Left hindlimb (tissue), 1 donor: ENCODE data around the gene AHDC1.
"Not testable (repeated sequence)": the region's sequence is repeated elsewhere in the genome, so short reads cannot be mapped to it uniquely, and the experiment has no call there.

Source experiments
- DNase-seq: peaks from one replicate; pipeline ENCODE4 v3.0.0-alpha.2; 2018

Gene AHDC1

DNA sequence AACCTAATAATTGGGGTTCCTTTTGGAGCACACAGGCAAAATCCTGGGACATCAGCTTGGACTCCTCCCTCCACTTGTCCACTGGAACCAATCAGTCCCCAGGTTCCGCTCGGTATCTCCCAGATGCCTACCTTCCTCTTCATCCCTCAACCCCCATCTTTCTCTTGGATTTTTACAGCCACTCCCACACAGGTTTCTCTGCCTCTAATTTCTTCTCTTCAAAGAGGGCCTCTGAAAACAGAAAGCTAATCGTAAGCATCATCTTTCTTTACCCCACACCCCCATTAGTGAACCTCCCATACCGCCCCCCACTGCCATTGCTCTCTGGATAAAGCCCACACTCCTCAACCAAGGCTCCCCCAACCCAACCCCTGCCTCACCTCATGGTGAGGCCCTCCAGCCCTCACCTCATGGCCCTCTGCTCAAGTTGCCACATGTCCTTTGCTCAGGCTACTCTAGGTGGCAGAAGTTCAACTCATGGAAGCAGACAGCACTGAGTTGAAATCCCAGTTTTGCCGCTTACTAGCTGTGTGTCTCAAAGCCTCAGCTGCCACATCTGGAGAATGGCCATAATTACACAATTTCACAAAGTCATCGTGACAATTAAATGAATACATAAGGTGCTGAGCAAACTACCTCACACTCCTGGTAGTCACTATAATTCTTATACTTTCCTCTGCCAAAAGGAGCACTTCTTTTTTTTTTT, 95.8 kb downstream of the AHDC1 start:
- DNase-seq = no peak

DNA sequence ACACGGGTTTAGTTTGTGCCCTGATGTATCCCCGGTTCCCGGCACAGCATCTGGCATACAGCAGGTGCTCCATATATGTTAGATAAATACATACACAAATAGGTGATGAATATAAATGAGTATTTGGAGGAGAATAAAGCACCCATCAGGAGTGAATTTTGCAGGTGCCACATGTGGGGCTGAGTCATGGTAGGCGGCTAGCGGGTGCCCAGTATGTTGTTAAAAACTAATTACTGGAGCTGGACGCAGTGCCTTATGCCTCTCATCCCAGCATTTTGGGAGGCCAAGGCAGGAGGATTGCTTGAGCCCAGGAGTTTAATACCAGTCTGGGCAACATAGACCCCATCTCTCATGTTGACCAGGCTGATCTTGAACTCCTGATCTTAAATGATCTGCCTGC, 97.2 kb downstream of the AHDC1 start:
- DNase-seq = no peak

DNA sequence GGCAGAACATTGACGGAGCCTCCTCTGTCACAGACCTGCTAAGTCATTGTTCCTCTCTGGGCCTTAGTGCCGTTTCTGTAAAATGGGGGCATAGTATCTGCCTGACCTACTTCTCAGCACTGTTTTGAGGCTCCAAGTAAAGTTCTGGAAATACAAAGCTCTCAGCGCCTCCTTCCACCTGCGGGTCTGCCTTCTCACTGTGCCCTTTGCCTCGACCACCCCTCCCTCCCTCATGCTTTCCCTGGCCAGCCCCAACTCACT, 98.6 kb downstream of the AHDC1 start:
- DNase-seq = no peak

DNA sequence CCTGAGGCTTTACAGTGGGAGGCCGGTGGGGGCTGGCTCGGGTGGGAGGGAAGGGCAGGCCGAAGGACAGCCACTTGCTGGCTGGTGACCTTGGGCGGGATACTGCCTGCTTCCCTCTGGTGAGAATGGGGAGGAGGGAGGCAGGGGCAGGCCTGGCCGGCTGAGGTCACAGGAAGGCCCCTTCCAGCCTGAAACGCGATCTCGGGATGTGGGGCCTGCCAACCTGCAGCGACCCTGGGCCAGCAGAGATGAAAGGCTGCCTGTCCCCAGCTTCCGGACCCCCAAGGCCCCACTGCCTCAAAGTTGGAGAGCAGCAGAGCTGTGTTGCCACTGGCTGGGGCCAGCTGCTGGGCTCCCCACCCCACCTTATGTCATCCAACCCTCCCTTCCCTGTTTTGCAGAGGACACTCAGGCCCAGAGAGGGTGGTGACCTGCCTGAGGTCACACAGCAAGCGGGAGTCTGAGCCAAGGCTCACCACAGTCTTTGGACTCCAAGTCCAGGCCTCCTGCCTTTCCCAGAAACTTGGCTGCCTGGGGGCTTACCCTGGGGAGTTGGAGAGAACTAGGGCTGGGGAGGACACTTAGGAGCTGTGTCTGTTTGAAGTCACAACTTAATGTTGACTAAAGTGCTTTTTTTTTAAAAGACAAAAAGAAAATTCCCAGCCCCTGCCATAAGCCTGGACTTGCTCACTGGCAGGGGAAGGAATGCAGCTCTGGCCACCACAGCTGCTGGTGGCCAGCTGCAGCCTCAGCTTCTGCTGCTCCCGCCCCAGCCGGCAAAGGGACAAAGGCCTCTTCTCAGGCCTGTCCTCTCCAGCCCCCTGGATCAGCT, 99.1 kb downstream of the AHDC1 start:
- peak; percentile 94 for DNase-seq

DNA sequence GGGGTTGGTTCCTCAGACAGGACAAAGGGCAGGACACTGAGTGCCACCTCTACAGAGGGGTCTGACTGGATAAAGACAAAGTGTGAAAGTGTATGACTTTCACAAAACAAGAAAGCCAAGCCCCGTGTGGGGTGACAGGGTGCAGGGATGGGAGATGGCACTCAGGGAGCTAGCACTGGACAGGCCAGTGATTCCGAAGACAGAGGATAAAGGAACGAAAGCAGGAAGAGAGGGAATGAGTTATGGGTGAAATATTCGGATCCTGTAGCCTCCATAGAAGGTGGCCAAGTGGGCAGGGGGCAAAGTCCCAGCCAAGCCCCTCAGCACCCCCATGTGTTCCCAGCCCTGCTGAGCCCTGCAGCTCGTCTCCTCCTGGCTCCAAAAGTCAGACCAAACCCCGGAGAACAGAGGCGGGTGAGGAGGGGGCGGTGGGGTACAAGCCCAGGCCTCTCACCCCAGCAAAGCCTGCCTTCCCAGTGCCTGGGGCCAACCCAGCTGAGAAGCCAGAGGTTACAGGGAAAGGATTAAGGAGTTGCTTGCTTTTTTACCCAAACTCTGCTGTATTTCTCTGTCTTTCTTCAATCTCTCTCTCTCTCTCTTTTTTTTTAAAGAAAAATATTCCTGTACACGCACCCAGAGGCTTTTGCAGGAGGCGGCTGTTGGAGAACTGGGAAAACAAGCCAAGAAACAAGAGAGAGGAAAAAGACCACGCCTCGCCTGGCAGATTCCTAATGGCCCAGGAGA, 99.9 kb downstream of the AHDC1 start:
- no peak for DNase-seq

DNA sequence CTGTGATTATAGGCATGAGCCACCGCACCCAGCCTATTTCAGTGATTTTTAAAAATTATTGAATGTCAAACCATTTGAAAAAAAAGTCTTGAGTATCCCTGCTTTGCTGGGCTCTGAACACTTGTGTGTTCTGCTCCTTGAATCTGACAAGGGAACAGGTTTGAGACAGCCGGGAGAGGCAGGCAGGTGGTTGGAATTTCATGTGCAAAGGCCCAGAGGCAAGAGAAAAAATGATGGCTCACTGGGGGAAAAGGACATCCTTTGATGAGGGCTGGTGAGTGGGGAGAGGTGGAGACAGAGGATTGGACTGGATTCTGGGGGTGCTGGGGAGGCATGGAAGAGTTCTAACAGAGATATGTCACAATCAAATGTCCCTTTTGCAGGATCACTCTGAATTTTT, 100.9 kb downstream of the AHDC1 start:
- no peak for DNase-seq

DNA sequence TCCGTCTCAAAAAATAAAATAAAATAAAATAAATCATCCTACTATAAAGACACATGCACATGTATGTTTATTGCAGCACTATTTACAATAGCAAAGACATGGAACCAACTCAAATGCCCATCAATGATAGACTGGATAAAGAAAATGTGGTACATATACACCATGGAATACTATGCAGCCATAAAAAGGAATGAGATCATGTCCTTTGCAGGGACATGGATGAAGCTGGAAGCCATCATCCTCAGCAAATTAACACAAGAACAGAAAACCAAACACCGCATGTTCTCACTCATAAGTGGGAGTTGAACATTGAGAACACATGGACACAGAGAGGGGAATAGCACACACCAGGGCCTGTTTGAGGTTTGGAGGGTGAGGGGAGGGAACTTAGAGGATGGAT, 102.8 kb downstream of the AHDC1 start:
- not testable (repeated sequence) for DNase-seq

DNA sequence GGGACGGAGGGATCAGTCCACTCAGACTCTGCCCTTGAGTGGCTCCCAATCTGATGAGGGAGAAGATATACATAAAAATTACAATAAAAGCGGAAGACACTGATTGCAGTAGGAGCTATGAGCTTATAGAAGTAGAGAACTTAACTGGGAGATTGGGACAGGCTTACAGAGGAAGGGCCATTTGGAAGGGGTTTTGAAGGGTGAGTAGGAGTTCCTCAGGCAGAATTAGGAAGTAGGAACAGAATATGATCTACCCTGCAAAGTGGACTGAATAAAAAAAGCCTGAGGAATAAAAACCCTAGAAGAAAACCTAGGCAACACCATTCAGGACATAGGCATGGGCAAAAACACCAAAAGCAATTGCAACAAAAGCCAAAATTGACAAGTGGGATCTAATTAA, 104.8 kb downstream of the AHDC1 start:
- DNase-seq = no peak

DNA sequence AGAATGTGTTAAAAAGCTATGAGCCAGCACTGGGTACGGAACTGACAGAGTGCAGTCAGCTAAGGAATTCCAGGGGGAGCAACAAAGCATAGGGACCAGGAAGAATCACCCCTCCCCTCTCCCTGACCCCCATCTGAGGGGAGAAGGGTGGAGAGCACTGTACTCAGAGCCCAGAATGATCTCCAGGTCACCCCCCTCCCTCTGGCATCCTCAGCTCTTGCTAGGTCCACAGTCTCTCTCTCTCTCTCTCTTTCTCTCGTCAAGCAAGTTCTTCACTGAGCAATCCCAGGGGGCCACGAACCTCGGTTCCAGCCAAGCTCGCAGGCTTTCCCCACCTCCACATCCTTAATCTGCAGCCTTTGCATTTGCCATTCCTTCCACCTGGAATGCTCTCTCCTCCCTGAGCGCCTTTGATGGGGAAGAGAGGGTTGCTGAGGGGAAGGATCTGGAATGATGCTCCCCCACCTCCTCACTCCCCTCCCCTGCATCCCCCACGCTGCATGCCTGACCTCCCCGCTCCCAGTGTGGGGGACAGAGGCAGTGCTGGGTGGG, 107.3 kb downstream of the AHDC1 start:
- DNase-seq = peak; percentile 73

DNA sequence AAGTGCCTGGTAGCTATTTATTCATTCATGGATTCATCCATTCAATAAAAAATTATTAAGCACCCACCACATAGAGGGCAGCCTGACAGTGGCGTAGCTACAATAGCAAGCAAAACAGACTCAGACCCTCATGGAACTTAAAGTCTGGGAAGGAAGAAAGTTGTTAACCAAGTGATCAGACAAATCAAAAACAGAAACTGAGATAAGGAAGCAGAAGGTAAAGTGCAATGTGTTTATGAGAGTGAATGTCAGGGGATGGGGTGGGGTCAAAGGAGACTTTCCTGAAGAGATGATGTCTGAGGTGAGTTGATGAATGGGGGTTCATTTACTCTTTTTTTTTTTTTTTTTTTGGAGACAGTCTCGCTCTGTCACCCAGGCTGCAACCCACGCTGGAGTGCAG, 111.1 kb downstream of the AHDC1 start:
- DNase-seq = no peak

DNA sequence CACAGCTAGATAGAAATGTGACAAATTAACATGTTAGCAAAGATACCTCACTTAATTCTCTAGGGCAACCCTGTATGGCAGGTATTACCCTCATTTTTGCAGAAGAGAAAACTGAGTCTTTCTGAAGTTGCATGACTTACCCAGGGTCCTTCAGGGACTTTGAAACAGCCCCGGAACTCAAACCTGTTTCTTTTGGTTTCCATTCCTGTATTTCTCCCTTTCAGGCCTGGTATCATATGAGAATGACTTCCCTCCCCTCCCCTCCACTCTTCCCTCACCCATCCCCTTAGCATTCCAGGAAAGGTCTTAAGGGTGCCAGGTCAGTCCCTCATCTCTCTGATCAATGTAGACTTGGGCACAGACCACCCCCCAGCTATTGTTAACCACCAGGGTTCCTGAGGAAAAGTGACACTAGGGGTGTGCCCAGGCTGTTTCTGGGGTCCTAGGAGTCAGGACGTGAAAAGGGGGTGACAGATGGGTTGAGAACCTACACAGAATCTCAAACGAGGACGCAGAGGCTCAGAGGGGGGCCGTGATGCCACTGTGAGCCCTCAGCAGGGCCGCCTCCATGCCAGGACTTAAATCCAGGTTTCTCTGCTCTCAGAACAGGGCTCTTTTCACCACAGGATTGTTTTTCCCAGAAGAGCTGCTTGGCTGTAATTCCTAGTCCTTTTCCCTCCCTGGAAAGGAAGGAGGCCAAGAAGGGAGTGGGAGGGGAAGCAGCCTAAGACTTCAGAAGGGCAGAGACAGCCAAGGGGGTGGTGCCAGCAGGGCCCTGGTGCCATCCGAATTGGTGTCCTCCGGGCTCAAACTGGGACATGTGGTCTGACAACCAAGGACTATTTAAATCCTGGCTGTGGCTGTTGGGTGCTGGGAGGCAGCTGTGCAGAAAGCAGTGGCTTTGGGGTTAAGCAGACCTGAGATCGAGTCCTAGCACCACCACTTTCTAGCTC, 111.9 kb downstream of the AHDC1 start:
- DNase-seq = peak; percentile 76

DNA sequence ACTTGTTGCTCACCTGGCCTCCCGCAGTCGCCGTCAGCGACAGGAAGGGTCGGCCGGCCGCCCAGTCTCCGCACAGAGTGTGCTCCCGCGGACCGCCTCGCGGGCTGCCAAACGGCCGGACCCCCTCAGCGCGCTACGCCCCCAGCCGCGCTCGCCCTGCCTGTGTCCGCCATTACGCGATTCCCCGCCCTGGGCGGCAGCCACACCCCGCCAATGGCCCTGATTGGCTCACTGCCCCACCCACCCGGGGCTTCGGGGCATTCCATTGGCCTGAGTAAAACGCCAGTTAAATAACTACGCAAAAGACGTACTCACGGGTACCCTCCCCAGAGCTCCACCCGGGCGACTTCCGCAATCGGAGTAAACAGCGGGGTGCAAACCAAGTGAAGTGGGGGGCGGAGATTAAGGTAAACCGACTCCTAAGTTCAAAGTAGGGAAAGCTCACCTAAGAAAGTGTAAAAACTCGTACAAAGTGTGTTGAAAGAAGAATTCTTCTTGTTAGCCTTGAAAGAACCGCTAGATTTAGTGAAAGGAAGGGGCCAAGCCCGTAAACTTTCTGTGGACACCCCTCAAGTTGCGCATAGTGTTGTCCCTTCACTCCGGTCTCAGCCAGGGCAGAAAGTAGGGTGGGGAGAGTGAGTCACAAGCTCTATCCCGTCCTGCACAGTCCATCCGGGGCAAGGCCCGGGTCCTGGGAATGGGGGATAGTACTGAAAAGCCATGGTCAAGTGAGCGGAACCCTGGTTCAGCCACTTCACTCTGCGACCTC, 113.8 kb downstream of the AHDC1 start, which contains the start of gene WASF2:
TSS of gene WASF2 (minus strand) at position 195 of the 769 bp plus-strand sequence. CDS start 61,277 bp downstream, outside the sequence.
- peak; percentile 99 for DNase-seq

DNA sequence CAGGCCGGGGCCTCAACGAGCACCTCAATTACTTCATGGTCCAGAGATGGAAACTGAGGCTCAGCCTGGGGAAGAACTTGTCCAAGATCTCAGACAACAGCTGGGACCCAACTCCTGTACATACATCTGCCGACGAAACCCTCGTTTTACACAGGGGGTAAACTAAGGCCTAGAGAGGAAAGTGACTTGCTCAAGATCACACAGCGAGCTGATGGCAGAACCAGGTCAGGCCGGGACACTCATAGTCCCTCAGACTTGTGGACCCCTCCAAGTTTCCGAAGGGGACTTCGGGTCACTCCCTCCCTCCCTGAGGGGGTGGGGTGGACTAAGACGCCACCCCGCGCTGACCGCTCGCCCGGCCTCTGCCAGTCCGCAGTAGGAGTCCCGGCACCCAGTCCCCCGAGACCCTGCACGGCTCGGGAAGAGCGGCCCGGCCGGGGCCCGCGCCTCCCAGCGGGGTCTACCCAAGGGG, 114.4 kb downstream of the AHDC1 start:
- DNase-seq = no peak

DNA sequence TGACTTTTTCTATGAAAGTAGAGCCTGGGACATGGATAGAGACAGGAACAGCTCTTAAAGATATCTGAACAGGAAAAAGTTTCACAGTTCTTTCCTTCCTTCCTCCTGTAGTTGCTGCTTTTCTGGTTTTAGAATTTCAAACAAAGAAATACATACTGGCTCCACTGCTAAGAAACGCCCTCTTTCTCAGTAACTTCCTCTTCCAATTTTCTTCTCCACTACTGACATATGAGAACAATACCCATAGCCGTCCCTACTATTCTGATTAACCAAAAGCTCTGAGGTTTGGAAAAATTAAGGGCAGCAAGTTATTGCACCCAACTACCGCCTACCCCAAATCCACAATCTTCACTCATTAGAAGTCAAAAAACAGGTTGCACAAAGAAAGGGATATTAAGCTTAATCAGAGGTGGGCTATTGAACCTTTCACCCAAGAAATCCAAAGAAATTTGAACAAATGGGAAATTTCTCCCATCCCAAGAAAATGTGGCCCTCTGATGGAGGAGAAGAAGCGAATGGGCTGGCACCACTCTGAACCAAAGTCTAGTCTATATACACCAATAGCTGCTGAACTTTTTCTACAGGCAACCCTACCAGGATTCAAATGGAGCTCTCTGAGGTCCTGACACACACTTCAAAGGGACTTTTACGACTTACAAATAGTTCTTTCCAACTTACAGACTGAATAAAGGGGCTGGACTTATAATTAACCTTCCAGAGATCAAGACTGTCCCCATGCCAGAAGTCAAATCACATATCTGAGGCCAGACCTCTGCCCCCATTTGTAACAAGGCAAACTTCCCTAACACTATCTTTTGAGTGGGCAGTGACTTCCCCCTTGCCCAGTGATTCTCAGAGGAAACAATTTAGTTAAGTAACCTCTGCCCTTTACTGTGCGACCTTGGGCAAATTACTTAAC, 115.7 kb downstream of the AHDC1 start:
- no peak for DNase-seq

DNA sequence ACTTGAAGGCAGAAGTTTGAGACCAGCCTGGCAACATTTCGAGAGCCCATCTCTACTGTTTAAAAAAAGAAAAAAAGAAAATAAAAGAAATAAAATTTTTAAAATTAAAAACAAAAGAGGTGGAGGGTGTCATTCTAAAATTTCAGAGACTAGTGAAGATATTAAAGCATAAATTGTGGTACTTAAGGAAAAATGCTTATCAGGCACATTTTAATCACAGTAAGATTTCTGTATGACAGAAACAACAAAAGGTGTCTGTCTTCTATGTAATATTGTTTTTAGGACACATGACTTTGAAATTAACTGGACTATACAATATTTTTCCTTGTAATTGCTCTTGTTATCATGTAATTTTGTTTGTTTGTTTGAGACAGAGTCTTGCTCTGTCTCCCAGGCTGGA, 118.6 kb downstream of the AHDC1 start:
- no peak for DNase-seq
